Peyer's patch (tissue), 4 donors: Measurements from ENCODE around the gene ABCE1. TPM values are rescaled to one million over a fixed set of nuclear protein-coding genes. Genes with fewer than 3 reads are reported as not detected.
"Not testable (repeated sequence)": the region's sequence is repeated elsewhere in the genome, so short reads cannot be mapped to it uniquely, and the experiment has no call there.

ENCODE experiments used
- DNase-seq, 3 donors: peaks; one replicate each; pipeline ENCODE4 v3.0.0-alpha.2; 2017 to 2019
- H3K27ac ChIP-seq, 4 donors: fragments of 200-600 bp; sonication (generic); one replicate each; pipeline ENCODE4 v1.5.1; 2016 to 2019
- H3K27me3 ChIP-seq, 2 donors: fragments of 200-600 bp; sonication (generic); one replicate each; pipeline ENCODE4 v1.5.1; 2019
- H3K36me3 ChIP-seq, 3 donors: fragments of 200-600 bp; sonication (generic); one replicate each; pipeline ENCODE4 v1.5.1; 2016 to 2019
- H3K4me1 ChIP-seq, 4 donors: fragments of 200-600 bp; sonication (generic); one replicate each; pipeline ENCODE4 v1.5.1; 2016 to 2019
- H3K4me3 ChIP-seq, 4 donors: fragments of 200-600 bp; sonication (generic); 1 replicate in 3 of 4; 2 replicates in 1 of 4; pipeline ENCODE4 v1.5.1; 2016 to 2019; ENCODE audit warnings: mild to moderate bottlenecking in 1 of 4
- H3K9me3 ChIP-seq, 4 donors: fragments of 200-600 bp; sonication (generic); one replicate each; pipeline ENCODE4 v1.5.1; 2016 to 2019; ENCODE audit warnings: mild to moderate bottlenecking in 1 of 4
- POLR2A ChIP-seq, 2 donors: fragments of 450-650 bp; IDR thresholded peaks; one replicate each; pipeline ENCODE4 v1.5.1; 2017; ENCODE audit warnings: antibody characterized with exemption in 2 of 2, mild to moderate bottlenecking in 2 of 2, moderate library complexity in 2 of 2
- total RNA-seq, 4 donors: library from RNA; depleted of rRNA; stranded (reverse); fragments of >200 nt; gene quantifications; one replicate each; pipeline ENCODE4 v1.1.0, GENCODE V29; 2016
- TF ChIP-seq, protein P1 (sequence below), 6 experiments: fragments of 450-650 bp in 4 of 6; fragments of 200-600 bp in 2 of 6; sonication (generic) in 1 of 6; IDR thresholded peaks; one replicate each; pipeline ENCODE4 v1.5.1; 2017 to 2019; ENCODE audit warnings: antibody characterized with exemption in 6 of 6, mild to moderate bottlenecking in 3 of 6, moderate library complexity in 1 of 6

ABCE1 gene
- total RNA-seq, 4 donors from 2014 or later, result 15.4 to 56.9 (median 32.9) TPM

DNA sequence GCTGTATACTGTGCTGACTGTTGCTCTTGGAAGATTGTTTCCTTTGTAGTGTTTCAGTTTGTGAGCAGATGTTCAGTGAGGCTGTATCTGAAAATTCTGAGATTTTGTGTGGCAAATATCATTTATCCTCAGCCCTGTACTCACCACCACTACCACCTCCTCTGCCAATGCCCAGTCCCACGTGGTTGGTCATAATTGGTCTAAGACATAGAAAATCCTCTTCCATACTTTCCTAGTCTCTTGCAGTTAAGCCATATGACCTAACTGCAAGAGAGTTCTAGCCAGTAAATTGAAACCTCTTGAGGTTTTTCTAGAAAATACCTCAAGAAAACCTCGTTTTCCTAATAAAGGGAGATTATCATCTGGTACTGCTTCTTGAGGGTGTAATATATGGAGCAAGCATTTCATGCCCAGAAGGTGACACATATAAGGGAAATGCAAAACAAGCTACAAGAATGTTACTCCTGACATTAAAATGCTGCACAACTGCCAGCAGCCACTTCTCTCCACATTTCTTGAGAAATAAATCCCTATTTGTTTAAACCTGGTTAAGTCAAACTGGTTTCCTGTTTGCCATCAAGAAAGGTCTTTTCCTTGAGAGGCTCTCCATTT lies 32.8 kb downstream of the ABCE1 start:
- no peak overlapping the region for H3K4me3 ChIP-seq
- TF ChIP-seq, protein P1, sequence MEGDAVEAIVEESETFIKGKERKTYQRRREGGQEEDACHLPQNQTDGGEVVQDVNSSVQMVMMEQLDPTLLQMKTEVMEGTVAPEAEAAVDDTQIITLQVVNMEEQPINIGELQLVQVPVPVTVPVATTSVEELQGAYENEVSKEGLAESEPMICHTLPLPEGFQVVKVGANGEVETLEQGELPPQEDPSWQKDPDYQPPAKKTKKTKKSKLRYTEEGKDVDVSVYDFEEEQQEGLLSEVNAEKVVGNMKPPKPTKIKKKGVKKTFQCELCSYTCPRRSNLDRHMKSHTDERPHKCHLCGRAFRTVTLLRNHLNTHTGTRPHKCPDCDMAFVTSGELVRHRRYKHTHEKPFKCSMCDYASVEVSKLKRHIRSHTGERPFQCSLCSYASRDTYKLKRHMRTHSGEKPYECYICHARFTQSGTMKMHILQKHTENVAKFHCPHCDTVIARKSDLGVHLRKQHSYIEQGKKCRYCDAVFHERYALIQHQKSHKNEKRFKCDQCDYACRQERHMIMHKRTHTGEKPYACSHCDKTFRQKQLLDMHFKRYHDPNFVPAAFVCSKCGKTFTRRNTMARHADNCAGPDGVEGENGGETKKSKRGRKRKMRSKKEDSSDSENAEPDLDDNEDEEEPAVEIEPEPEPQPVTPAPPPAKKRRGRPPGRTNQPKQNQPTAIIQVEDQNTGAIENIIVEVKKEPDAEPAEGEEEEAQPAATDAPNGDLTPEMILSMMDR (IDR thresholded peaks at IDR 0.05), result no peak
- TF ChIP-seq POLR2A (IDR thresholded peaks at IDR 0.05), result no peak
- no peak overlapping the region for H3K27ac ChIP-seq
- no peaks in the 10 kb centered on the region for H3K4me1 ChIP-seq
- H3K27me3 ChIP-seq, result no peaks in the 10 kb centered on the region
- no peak for DNase-seq
- no peaks in the 10 kb centered on the region for H3K9me3 ChIP-seq
- H3K36me3 ChIP-seq, result peaks cover 0 to 29% (median 0%) of the 10 kb centered on the region in 3 donors

DNA sequence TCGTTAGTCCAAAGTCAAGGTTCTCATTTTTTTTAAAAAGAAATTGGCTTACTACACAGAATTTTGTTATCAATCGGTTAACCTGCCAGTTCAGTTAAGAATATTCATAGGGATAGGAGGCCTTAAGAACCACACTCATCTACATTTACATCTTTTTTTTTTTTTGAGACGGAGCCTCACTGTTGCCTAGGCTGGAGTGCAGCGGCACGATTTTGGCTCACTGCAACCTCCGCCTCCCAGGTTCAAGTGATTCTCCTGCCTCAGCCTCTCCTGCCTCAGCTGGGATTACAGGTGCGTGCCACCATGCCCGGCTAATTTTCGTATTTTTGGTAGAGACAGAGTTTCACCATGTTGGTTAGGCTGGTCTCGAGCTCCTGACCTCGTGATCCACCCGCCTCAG lies 33.7 kb downstream of the ABCE1 start:
- H3K27me3 ChIP-seq, result no peaks in the 10 kb centered on the region

DNA sequence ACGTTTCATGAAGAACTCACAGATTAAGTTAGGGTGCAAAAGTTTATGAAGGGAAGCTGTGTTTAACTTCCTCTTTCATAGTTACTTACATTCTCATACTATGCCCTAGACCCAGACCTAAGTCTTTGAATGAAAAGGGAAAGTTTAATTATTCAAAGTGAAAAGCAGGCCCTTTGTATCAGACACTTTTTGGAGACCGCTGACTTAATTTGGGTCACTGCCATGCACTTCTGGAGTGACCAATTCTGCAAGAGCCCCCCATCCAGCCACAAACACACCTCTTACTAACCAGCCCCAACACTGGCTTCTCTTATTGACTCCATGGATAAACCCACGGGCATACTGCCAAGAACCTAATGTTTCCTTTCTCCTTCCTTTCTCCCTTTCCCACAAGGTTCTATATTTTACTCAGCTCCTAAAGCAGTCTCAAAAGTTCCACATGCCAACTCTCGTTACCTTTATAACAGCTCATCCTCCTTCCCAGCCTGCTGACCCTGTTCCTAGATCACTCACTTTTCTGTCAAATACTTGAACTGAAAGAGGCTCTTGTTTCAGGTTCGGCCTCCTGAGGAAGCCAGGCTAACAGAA lies 34.5 kb downstream of the ABCE1 start:
- TF ChIP-seq POLR2A (IDR thresholded peaks at IDR 0.05), result no peak
- TF ChIP-seq, protein P1 (IDR thresholded peaks at IDR 0.05), result no peak
- H3K27me3 ChIP-seq, result no peaks in the 10 kb centered on the region
- no peaks in the 10 kb centered on the region for H3K4me1 ChIP-seq
- no peak overlapping the region for H3K4me3 ChIP-seq
- DNase-seq, result no peak
- H3K36me3 ChIP-seq, result peaks cover 0 to 23% (median 0%) of the 10 kb centered on the region in 3 donors
- no peak overlapping the region for H3K27ac ChIP-seq
- H3K9me3 ChIP-seq, result no peaks in the 10 kb centered on the region

More for the DNA sequence above, 33.7 kb downstream of the ABCE1 start:
- no peak for DNase-seq
- Histone ChIP-seq H3K4me3 (no peak overlapping the region), H3K9me3 (no peaks in the 10 kb centered on the region), H3K36me3 (peaks cover 0 to 24% (median 0%) of the 10 kb centered on the region in 3 donors), H3K4me1 (no peaks in the 10 kb centered on the region), H3K27ac (no peak overlapping the region)
- no peak for TF ChIP-seq POLR2A (IDR thresholded peaks at IDR 0.05)
- TF ChIP-seq, protein P1 (IDR thresholded peaks at IDR 0.05), result no peak

DNA sequence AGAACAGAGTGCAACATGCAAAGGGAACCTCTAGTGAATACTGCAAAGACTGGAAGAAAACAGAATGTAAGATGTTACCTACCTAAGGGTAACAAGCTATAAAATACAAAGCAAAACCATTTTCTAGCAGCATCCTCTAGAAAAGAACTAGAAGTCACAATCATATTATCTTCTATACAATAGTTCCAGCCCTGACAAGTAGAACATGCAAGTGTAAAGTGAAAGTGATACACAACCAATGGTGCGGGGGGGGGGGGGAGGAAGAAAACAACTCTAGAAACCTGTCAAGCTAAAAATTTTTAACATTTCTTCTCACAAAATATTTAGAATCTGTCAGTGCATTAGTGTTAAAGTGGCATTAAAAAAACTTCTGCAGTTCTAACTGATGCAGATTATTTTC lies 38.1 kb downstream of the ABCE1 start:
- DNase-seq, H3K4me3 ChIP-seq, H3K4me1 ChIP-seq, H3K27me3 ChIP-seq, H3K9me3 ChIP-seq, H3K27ac ChIP-seq: not testable (repeated sequence)
- peaks cover 0 to 40% (median 3%) of the 10 kb centered on the region in 3 donors for H3K36me3 ChIP-seq

DNA sequence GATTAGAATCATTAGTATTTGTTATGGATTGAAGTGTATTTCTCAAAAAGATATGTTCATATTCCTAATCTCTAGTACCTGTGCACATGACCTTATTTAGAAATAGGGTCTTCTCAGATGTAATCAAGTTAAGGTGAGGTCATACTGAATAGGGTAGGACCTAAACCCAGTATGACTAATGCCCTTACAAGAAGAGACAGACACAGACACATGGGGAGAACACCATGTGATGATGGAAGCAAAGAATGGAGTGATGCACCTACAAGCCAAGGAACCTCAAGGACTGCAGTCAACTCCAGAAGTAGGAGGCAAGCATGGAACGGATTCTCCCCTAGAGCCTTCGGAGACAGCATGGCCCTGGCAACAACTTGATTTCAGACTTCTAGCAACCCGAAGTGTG lies 50.9 kb downstream of the ABCE1 start:
- peaks cover 0 to 85% (median 0%) of the 10 kb centered on the region in 3 donors for H3K36me3 ChIP-seq
- TF ChIP-seq, protein P1 (IDR thresholded peaks at IDR 0.05), result no peak
- no peak for TF ChIP-seq POLR2A (IDR thresholded peaks at IDR 0.05)
- H3K4me3 ChIP-seq, result no peak overlapping the region
- no peak overlapping the region for H3K27ac ChIP-seq
- H3K9me3 ChIP-seq, result no peaks in the 10 kb centered on the region
- H3K27me3 ChIP-seq, result no peaks in the 10 kb centered on the region
- no peak for DNase-seq
- no peaks in the 10 kb centered on the region for H3K4me1 ChIP-seq

DNA sequence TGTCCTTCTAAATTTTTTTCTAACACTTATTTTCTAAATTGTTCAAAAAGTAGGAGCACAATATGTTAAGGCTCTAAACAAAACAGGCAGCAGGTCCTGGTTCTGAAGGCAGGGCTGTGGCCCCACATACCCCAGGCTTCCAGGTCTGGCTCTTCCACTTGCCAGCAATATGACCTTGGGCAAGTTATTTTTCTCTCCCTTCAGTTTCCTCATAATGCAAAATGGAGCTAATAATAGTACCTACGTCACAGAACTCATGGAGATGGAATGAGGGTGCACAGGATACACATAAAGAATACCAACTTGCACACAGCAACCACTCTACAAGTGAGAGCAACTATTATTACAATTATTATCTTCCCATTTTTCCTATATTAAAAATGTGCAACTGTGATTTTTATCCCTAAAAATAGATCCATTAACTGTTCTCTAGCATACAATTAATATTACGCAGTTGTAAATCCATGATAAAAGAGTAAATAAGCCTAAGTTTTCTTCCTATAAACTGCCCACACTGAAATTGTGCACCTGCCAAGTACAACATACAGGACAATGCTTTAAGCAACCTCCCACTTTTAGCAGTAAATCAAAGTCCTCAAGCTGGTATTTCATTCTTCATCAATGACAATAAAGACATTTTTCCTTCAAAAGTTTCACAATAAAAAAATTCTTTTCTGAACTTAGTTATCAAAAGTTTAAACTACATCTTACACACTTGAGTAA lies 55.2 kb downstream of the ABCE1 start:
- Histone ChIP-seq H3K9me3 (no peaks in the 10 kb centered on the region), H3K27me3 (no peaks in the 10 kb centered on the region), H3K36me3 (peaks cover 0 to 84% (median 0%) of the 10 kb centered on the region in 3 donors), H3K4me1 (no peaks in the 10 kb centered on the region), H3K27ac (no peak overlapping the region), H3K4me3 (no peak overlapping the region)
- no peak for TF ChIP-seq POLR2A (IDR thresholded peaks at IDR 0.05)
- TF ChIP-seq, protein P1 (IDR thresholded peaks at IDR 0.05), result no peak
- DNase-seq, result no peak
